Epithelial cell of proximal tubule (primary cell): Measurements from ENCODE around the gene EGR4. TPM values are rescaled to one million over a fixed set of nuclear protein-coding genes. Genes with fewer than 3 reads are reported as not detected.

Experiments used
- DNase-seq: peaks from one replicate; pipeline ENCODE4 v3.0.0-alpha.2; 2011; ENCODE audit warnings: low read depth
- H3K4me3 ChIP-seq: 2 replicates; pipeline ENCODE4 v1.5.1; 2011; ENCODE audit warnings: low read depth, mild to moderate bottlenecking, low read length
- CTCF ChIP-seq: conservative IDR thresholded peaks from 2 replicates; pipeline ENCODE4 v1.5.1; 2012; ENCODE audit warnings: low read depth, mild to moderate bottlenecking, low read length
- total RNA-seq: library from RNA; depleted of rRNA; stranded (reverse); fragments of >200 nt; gene quantifications from 2 replicates; pipeline ENCODE4 v1.2.3, GENCODE V29; 2015

Gene EGR4
- total RNA-seq, 1 donor from 2014 or later, result not detected

GRCh38 chr2:73259276-73259675 lies 34.1 kb downstream of the EGR4 start:
- TF ChIP-seq CTCF, result no peak
- no peak overlapping the region for H3K4me3 ChIP-seq
- DNase-seq, result no peak

GRCh38 chr2:73258913-73259215 lies 34.5 kb downstream of the EGR4 start:
- TF ChIP-seq CTCF, result no peak
- DNase-seq, result no peak
- no peak overlapping the region for H3K4me3 ChIP-seq

GRCh38 chr2:73258186-73258912 lies 35.0 kb downstream of the EGR4 start:
- no peak for TF ChIP-seq CTCF
- DNase-seq, result no peak
- no peak overlapping the region for H3K4me3 ChIP-seq

- no peak for DNase-seq
- no peak overlapping the region for H3K4me3 ChIP-seq
- TF ChIP-seq CTCF, result no peak
These were observed 35.8 kb downstream of the EGR4 start for GRCh38 chr2:73257425-73258125.

GRCh38 chr2:73257021-73257420 lies 36.3 kb downstream of the EGR4 start:
- no peak for TF ChIP-seq CTCF
- no peak for DNase-seq
- H3K4me3 ChIP-seq, result no peak overlapping the region

- TF ChIP-seq CTCF, result no peak
- no peak for DNase-seq
These were observed 36.8 kb downstream of the EGR4 start for GRCh38 chr2:73256618-73256922.

More at GRCh38 chr2:73256618-73256922, 36.8 kb downstream of the EGR4 start:
- H3K4me3 ChIP-seq, result no peak overlapping the region
